OCI-LY7 (cell line): ENCODE results near the gene WNK4.

Experiments used
- CTCF ChIP-seq: fragments of 200-600 bp; sonication (generic); conservative IDR thresholded peaks from 2 replicates; pipeline ENCODE4 v1.5.1; 2014; ENCODE audit warnings: mild to moderate bottlenecking, antibody characterized with exemption, low read length, moderate library complexity, mixed read lengths
- EZH2phosphoT487 ChIP-seq: fragments of 200-600 bp; sonication (generic); IDR thresholded peaks from 2 replicates; pipeline ENCODE4 v1.6.1; 2018; ENCODE audit warnings: low read depth, borderline replicate concordance, mild to moderate bottlenecking, mixed run types, antibody characterized with exemption, low read length, moderate library complexity, mixed read lengths

DNA sequence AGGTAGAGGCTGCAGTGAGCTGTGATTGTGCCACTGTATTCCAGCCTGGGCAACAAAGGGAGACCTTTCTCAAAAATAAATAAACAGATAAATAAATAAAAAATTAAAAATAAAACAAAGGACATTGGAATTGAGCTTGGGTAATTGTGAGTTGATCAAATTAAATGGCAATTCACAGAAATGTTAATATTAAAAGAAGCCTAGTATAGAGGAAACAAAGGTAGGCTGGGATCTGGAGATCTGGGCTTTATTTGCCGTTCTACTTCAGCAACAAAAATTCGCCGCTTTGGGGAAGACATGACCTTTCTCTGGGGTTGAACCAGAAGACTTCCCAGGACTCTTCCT lies 7.5 kb upstream of the WNK4 start:
- TF ChIP-seq CTCF (no peak), EZH2phosphoT487 (no peak)
